Non-pigmented ciliary epithelial cell (primary cell): ENCODE data around the gene UBE2G1.
A peak's percentile ranks its signal among the peaks of the same experiment; 100 is the strongest.
"Not testable (repeated sequence)": the region's sequence is repeated elsewhere in the genome, so short reads cannot be mapped to it uniquely, and the experiment has no call there.

Experiments
- DNase-seq: peaks from one replicate; pipeline ENCODE4 v3.0.0-alpha.2; 2010; ENCODE audit warnings: low read depth

Gene UBE2G1

DNA sequence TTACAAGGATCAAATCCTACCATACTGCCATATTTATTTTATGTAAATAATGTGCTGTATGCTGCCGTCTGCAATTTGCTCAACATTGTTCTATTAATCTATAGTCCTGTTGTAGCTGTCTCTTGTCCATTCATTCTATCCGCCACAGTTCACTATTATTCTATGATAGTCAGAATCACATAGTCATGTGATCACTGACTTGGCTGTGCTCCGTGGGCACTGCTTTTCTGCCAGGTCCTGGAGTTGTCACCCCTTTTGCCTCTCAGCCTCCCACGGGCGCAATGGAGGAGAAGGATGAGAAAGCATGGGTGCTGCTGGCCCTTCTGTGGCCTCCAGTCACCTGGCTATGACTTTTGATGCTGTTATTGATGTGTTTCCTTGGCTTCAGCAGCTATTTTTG lies 65.4 kb downstream of the UBE2G1 start:
- no peak for DNase-seq

DNA sequence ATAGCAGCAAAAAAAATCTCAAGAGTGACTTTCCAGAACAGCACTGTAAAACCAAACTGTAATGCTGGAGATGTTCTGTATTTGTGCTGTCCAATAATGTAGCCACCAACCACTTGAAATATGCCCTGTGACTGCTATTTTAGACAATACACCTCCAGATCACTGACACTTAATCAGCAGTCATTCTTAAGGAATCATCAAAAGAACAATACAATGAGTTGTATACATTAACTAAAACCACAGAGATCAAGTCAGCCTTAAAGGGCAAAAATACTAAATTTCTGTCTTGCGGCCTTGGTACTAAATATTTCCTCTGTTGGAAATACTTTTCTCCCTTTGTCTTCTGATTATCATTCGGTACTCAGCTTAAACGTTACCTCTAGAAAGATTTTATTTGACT lies 69.1 kb downstream of the UBE2G1 start:
- no peak for DNase-seq

DNA sequence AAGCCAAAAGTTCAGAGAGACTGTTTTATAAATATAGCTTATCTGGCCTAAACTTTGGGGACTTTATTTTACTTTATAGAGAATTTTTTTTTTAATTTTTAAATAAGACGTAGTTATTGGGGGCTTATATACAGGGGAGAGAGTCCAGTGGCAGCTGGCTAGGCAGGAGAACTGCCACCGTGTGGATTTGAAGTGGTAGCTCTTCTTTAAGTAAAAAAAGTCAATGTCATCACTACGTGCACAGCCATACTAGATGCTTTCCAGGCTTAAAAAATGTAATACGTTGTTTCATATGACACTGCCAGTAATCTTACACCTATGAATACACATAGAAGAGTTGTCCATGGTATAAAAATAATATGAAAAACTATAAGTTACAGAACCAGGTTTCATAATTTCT lies 70.8 kb downstream of the UBE2G1 start:
- no peak for DNase-seq

DNA sequence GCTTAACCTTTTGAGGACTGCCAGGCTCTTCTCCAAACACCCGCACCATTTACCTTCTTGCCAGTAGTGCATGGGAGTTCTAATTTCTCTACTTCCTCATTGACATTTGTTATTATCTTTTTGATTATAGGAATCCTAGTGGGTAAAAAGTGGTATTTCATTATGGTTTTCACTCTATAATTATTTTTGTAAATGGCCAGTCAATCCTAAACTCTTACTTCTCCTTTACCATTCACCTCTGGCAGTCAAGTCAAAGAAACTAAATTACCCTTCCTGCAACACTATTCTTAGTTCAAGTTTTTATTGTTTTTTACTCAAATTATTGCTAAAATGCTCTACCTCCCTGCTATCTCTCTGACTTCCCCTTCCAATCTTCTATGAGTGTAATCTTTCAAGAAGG lies 72.9 kb downstream of the UBE2G1 start:
- no peak for DNase-seq

DNA sequence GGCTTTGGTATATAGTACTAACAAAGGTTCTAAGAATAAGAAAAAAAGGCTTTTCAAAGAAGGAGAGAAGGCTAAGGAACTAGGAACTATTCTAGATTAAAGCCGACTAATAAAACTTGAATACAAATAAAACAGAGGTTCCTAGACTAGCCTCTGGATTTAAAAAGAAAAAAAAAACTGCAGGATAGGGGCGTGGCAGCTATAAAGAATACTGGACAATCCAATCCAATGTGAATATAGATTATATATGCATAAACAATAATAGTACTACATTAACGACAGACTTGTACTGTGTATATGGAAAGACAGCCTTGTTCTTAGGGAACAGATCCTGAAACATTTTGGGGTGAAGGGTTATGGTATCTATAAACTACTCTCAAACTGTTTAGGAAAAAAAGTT lies 78.8 kb downstream of the UBE2G1 start:
- no peak for DNase-seq

DNA sequence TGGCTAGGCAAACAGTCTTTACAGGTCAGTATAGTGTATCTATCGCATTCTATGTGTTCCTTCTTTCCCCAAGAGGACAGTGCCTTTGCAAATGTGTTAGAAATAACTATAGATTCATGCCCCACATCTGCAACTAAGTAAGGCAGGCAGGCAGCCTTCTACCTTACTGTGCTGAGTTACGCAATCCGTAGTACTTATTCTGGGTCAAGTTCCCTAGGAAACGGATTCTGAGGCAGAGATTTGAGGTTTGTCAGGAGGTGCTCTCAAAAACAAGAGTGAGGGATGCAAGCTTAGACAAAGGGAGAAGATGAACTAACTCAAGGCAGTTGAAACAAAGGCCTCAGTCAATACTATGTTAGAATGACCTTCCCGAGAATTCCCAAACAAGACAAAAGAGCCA lies 90.0 kb downstream of the UBE2G1 start:
- DNase-seq = no peak

DNA sequence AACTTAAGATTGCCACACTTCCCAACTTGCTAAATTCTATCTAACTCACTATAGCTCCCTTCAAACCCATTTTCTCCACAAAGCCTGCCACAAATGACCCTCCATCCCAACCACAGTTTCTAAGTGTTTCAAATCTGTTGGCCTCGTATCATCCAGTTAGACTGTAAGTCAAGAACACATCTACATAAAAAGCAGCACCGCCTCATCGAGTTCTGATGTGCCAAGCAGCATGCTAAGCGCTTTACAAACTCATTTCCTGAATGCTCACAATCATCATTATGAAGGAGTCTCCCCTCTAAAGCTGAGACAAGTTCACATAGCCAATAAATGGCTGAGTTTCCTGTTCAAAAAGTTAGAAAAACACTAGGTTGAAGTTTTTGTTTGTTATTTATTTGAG lies 93.5 kb downstream of the UBE2G1 start:
- DNase-seq = no peak

DNA sequence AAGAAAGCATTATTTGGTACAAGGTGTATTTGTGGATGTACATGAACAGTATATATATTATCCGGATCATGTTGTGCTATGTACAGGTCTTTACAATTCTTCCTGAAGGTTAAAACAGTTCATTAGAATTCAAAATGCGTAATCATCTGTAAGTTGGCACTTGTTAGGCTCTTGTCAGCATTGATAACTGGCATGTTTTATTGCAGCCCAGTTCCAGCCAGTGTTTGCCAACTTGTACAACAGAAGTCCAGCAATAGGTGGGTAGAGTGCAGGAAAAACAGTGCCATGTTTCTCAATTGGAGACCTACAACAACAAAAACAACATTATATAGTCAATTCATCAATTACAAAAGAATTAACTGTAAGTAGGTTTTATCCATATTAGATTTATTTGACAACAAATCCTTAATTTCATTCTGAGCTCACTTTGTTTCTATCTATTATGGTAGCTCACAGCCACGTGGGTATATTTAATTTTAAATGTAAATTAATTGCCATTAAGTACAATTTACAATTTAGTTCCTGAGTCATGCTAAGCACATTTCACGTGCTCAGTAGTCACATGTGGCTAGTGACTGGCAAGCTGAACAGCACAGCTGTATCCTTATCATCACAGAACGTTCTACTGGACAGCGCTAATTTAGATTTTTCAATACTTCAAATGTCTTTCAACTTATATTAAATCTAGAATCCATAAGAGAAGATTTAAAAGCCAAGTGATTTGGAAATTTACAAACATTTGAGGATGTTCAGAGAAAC lies 94.1 kb downstream of the UBE2G1 start:
- DNase-seq = no peak

DNA sequence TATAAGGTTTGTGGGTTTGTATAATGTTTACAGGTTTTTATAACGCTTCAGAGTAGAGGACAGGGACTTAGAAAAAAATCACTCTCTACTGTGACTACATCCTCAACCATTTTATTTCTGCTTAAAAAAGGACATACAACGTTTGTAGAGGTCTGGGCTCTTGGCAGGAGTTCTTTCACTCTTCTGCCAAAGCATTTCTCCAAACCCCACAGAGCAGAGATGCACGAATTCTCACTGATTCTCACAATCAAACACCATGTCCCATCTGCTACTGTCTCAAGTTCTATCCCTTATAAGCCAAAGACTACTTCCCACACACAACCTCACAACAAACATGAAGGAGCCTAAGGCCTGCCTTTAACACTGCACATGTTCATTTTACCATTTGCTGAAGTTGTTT lies 95.7 kb downstream of the UBE2G1 start:
- DNase-seq = no peak

DNA sequence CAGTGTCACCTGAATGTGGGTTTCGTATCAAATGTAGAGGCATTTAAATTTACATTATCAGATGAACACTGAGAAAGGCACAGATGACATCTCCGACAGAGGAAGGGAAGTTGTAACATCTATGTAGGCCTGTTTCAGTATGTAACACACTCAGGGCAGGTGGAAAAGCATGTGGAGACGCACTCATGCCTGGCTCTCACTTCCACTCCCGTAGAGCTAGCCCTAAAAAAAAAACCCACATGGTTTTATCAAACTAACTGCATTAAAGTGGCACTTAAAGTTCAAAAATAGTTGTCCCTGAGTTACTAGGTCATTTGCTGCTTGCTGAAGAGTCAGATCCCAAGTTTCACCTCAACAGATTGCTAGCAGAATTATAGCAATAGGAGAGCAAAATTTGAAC lies 96.6 kb downstream of the UBE2G1 start:
- no peak for DNase-seq

DNA sequence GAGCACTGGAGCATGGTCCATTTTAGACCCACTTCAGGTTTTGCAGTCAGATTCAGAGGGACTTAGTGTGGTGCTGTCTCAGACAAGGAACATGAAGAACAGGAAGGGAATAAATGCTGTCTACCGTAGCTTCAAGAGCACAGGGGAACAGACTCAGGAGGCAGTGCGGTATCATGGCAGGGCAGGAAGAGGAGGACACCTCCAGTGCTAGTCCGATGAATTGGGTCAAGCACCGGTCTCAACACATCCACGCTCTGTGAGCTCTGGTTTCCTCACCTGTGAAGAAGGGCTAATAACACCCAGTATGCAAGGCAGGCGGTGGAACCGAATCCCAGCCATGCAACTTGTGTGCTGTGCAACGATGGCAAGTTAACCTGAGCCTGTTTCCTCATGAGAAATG lies 99.1 kb downstream of the UBE2G1 start:
- no peak for DNase-seq

DNA sequence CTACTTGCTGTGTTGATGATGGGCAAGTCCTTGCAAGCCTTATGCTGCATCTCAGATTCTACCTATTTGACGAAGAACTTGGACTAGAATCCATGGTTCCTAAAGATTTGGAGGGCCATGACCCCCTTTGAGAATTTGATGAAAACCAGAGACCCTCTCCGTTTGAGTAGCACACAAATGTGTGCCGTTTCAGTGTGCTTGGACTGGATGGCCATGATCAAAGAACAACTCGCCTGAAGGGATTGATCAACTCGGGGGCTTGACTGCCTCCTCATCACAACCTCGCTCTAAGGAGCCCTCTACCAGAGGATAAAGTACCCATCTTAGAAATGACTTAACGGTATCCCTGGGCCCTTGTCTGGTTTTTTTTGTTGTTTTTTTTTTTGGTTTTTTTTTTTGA lies 99.9 kb downstream of the UBE2G1 start:
- no peak for DNase-seq

DNA sequence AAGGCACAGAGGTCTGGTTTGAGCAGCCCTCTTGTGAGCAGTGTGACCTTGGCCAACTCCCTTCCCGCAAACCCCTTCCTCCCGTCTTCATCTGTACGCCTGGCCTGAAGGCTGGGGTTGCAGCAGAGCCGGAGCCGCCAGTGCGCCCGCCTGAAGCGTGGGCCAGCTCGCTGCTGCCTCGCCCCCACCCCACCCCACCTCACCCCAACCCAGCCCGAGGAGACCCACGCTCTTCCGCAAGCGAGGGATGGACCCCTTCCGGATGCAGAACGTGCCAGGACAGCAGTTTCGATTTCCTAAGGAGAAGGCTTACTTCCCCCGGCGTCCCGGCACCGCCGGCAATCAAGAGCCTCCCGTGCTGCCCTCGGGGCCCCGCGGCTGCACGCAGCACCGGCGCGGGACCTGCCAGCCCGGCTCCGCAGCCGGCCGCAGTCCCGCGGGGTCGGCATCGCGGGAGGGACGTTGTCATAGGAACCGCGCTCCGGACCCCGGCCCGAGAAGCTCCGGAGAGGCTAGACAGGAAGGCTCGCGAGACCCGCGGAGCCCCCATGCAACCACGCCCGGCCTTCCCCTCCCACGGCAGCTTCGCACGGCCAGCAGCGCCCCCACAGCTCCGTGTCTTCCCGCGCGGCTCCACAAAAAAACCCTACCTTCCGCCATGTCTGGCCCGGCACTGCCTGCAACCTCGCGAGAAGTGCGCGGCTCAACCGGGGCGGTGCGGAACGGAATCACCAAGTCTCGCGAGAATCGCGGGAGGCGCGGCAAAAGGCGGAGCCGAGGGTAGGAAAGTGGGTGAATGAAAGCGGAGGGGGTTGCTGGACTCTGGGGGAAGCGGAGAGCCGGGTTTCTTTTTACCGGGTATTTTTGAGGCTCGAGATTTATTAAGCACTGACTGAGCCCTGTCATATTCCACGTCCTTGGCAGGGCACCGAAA lies 102.9 kb downstream of the UBE2G1 start, which contains the start of gene ANKFY1:
Gene ANKFY1, minus strand, starts transcription at position 698 of the 934 bp plus-strand sequence. Its CDS starts 38 bp downstream, at position 660.
- DNase-seq = peak; percentile 66

DNA sequence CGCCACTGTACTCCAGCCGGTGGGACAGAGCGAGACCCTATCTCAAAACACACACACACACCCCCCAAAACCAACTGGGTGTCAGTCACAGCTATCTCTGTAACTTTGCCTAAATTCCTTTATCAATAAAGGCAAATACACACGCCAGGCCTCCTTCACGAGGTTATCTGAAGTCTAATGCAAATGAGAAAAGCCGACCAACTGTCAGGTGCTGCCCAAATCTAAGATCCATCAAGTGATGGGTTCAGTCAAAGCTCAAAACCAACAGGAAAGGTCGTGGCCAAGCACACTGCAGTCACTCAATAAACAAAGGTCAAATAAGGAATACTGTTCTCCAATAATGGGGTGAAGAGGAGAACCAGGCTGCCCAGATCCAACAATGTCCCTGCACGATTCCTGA lies 103.8 kb downstream of the UBE2G1 start:
- no peak for DNase-seq

DNA sequence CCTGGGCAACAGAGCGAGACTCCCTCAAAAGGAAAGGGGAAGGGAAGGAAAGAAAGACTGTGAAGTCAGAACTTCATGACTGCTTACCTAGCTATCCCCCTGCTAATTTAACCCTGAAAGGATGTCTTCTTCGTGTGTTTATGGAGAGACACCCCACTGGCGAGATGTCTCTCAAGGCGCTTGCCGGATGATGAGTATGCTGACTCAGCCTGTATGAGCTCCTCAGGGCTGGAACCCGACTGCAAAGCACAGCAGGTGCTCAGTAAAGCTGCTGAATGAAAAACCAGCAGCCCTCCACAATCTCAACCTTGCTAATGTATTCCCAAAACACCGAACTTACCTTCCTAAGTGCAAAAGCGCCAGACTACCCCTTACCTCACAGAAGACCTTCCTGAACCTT lies 105.0 kb downstream of the UBE2G1 start:
- no peak for DNase-seq

DNA sequence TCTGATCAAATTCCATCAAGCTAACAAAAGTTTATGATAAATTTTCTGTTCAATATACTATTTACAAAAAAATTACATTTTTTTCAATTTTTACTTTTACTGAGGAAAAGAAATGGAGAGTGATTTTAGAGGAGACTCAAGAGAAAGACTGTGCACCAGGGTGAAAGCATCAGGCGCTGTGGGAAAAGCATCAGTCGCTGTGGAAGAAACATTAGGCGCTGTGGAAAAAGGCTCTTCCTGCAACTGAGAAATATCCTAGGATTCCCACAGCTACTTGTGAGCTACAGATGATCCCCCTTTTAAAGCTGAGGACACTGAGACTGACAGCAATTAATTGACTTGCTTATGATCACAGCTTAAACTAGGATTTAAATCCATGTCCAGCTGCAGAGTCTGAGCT lies 107.6 kb downstream of the UBE2G1 start:
- DNase-seq = no peak

DNA sequence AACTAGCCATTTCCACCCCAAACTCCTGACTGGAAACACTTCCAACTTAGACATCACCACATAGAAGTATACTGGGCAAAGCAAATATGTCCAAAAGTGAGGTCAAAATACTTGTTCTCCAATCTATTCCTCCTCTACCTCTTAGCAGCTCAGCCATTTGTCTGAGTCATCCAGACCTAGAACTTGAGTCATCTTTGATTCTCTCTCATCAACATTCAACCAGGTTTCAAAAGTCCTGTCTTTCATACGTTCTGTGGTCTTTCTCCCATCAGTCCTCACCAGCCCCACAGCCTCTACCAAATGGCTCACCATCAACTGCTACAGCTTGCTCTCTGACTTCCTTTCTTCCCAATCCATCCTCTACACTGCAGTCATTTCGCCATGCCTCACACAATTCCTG lies 109.5 kb downstream of the UBE2G1 start:
- DNase-seq = no peak

DNA sequence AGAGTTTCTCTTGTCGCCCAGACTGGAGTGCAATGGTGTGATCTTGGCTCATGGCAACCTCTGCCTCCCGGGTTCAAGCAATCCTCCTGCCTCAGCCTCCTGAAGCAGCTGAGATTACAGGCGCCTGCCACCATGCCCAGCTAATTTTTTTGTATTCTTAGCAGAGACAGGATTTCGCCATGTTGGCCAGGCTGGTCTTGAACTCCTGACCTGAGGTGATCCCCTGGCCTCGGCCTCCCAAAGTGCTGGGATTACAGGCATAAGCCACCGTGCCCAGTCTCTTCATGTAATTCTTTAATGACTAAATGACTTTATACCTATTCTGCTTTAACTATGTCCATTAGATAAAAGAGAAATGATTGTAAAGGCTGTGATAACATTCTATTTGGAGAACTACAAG lies 111.2 kb downstream of the UBE2G1 start:
- not testable (repeated sequence) for DNase-seq

DNA sequence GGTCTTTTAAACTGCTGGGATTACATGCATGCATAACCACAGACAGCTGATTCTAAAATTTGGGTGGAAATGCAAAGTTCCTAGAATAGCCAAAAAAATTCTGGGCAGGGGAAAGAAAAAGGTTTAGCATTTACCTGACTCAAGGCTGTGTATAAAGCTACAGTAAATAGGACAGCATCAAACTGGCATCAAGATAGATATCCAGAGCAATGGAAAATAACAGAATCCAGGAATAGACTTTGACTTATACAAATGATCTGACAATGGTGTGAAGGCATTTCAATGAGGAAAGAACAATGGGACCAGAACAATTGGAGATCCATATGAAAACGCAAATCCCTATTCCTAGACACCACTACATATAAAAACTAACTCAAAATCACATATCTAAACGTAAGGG lies 115.6 kb downstream of the UBE2G1 start:
- DNase-seq = no peak

DNA sequence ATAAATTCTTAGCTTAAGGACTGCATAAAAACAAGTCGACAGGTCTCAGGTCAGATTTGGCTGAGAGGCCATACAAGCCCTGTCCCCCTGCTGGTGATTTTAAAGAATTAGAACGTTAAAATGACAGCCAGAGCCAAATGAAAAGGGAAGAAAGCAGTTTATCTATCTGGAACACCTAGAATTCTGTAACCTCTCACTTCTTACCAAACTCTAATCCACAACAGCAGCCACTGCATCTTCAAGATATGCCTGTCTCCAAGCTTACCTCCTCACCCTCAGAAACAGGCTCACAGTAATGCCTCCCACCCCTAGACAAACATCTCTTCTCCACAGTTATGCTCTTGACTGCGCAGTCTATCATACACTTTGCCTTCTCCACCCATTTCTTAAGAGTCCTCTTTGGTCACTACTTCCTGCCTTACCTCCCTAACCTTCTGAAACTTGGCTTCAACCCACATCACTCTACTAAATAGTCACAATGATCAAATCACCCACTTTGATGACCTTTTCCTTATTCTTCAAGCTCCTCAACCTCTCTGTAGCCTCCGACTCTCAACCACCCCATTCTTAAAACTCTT lies 116.9 kb downstream of the UBE2G1 start:
- no peak for DNase-seq

DNA sequence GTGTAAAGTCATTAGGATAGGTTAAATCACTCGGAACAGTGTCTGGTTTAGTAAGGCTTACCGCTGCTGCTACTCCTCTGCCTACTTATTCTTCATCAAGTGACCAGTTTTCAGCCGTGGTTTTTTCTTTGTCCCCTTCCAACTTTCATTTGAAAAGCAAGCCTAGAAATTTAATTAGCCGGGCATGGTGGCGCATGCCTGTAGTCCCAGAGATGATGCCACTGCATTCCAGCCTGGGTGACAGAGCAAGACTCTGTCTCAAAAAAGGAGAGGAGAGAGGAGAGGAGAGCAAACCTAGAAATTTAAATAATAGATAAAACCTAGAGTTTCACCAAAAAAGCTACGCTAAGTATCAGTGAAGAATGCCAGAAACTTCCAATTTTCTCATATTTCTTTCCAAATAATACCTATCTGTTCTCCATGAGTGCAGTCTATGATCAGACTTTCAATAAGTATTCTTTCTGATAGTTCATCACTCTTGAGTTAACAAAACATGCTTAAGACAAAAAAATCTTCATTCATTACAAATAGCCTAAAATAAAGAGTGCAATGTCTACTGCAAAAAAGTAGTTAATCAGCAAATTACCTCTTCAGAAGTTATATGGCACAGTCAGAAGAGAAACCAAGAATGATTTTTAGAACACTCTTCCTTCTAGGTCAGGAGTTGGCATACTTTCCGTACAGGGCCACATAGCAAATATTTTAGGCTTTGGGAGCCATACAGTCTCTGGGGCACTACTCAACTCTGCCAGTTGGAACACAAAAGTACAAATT lies 117.8 kb downstream of the UBE2G1 start:
- DNase-seq = no peak

DNA sequence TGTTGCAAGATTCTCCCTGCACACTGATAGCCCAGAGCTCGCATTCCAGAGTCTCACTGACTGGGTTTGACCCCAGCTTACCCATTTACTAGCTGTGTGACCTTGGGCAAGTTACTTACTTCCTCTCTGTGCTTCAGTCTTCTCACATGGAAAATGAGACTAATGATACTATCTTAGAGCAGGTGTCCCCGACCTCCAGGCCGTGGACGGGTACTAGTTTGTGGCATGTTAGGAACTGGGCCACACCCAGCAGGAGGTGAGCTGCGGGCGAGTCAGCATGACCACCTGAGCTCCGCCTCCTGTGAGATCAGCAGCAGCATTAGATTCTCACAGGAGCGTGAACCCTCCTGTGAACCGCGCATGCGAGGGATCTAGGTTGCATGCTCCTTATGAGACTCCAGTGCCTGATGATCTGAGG lies 118.5 kb downstream of the UBE2G1 start:
- DNase-seq = no peak
